Psoas muscle (tissue), 8 donors: ENCODE results near the gene NFE2L2. TPM values are rescaled to one million over a fixed set of nuclear protein-coding genes. Genes with fewer than 3 reads are reported as not detected.
"Not testable (repeated sequence)": the region's sequence is repeated elsewhere in the genome, so short reads cannot be mapped to it uniquely, and the experiment has no call there.

Experiments
- ATAC-seq, 4 donors: fragments of 200-7000 bp; cut with Tn5 transposase; one replicate each; pipeline ENCODE4 v1.9.1; 2020; ENCODE audit warnings: moderate library complexity in 3 of 4, mild to moderate bottlenecking in 2 of 4
- DNase-seq, 2 donors: peaks; one replicate each; pipeline ENCODE4 v3.0.0-alpha.2; 2020
- H3K27ac ChIP-seq: fragments of 200-600 bp; one replicate; pipeline ENCODE4 v1.8.0; 2022
- H3K27me3 ChIP-seq, 3 donors: fragments of 200-600 bp in 1 of 3; one replicate each; pipeline versions ENCODE4 v1.6.1 to v1.8.0; 2013 to 2022; ENCODE audit warnings: low read length in 2 of 3, mild to moderate bottlenecking in 2 of 3, moderate library complexity in 1 of 3; ENCODE audit not compliant: insufficient read depth in 3 of 3
- H3K36me3 ChIP-seq, 2 donors: fragments of 200-600 bp in 1 of 2; one replicate each; pipeline versions ENCODE4 v1.6.1 to v1.8.0; 2013 to 2022; ENCODE audit warnings: low read depth in 1 of 2, mild to moderate bottlenecking in 1 of 2, moderate library complexity in 1 of 2; ENCODE audit not compliant: insufficient read depth in 1 of 2
- H3K4me1 ChIP-seq: fragments of 200-600 bp; one replicate; pipeline ENCODE4 v1.8.0; 2022
- H3K4me3 ChIP-seq: fragments of 200-600 bp; one replicate; pipeline ENCODE4 v1.8.0; 2022; ENCODE audit warnings: mild to moderate bottlenecking
- H3K9me3 ChIP-seq: fragments of 200-600 bp; one replicate; pipeline ENCODE4 v1.8.0; 2022
- WGBS, 3 donors: extraction: QIAGEN DNeasy Blood & Tissue Kit; methylation state at CpG; one replicate each; pipeline versions ENCODE4 v1.1.6 to v1.1.7; 2013; 5-methylcytosine and 5-hydroxymethylcytosine counted together
- intact Hi-C, 2 donors: fragments of 100-400 bp; cut with DNase I; formaldehyde crosslinking; loops; one replicate each; pipeline versions ENCODE4 v1.11.0 to v1.14.2; 2022
- polyA plus RNA-seq, 3 donors: library from polyadenylated mRNA; stranded (reverse); fragments of 200-250 nt; gene quantifications; one replicate each; pipeline ENCODE4 v1.2.3, GENCODE V29; 2013
- total RNA-seq, 4 donors: library from RNA; stranded (reverse); fragmentation: NEBNext Ultra II Directional in 2 of 4; extraction: Animal tissue kit (Norgen Biotek cat#: 25700) in 2 of 4; gene quantifications; one replicate each; pipeline versions ENCODE4 v1.2.1 to v1.2.4, GENCODE V29; 2021 to 2023
- TF ChIP-seq, protein P1 (sequence below): fragments of 200-600 bp; IDR thresholded peaks from one replicate; pipeline ENCODE4 v1.8.0; 2022; ENCODE audit warnings: antibody characterized with exemption
- donor health status: healthy with polysubstance abuse.
- donor health status: DM: no; HTN: no; CAD: no; lungs with moderate emphysema.
- donor health status: Bipolar disorder and iron deficiency.
- donor health status: healthy.
- donor health status: DM: yes; HTN: yes; CAD: no.
- donor health status: DM: no; HTN: no; CAD: no.
- donor health status: DM: no; HTN: no; CAD: no.
- donor health status: DM: yes; HTN: yes; CAD: no.

The NFE2L2 gene
- total and polyA plus RNA-seq, 7 donors: 42.4 to 127 (median 56.6) TPM

GRCh38 chr2:177204417-177204816 is 60.1 kb downstream of the NFE2L2 start:
- 80 to 87% (median 86%) methylated on average over 3 of the region's 3 CpGs for WGBS, 3 donors
- TF ChIP-seq, protein P1, sequence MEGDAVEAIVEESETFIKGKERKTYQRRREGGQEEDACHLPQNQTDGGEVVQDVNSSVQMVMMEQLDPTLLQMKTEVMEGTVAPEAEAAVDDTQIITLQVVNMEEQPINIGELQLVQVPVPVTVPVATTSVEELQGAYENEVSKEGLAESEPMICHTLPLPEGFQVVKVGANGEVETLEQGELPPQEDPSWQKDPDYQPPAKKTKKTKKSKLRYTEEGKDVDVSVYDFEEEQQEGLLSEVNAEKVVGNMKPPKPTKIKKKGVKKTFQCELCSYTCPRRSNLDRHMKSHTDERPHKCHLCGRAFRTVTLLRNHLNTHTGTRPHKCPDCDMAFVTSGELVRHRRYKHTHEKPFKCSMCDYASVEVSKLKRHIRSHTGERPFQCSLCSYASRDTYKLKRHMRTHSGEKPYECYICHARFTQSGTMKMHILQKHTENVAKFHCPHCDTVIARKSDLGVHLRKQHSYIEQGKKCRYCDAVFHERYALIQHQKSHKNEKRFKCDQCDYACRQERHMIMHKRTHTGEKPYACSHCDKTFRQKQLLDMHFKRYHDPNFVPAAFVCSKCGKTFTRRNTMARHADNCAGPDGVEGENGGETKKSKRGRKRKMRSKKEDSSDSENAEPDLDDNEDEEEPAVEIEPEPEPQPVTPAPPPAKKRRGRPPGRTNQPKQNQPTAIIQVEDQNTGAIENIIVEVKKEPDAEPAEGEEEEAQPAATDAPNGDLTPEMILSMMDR: no peak
- ATAC-seq (no peak), DNase-seq (no peak)
- Histone ChIP-seq H3K36me3 (no peaks in the 10 kb centered on the region), H3K27me3 (no peaks in the 10 kb centered on the region), H3K27ac (no peak overlapping the region), H3K4me3 (no peak overlapping the region), H3K4me1 (no peaks in the 10 kb centered on the region), H3K9me3 (no peaks in the 10 kb centered on the region)
- intact Hi-C loops: loop anchor here in 1 of 2 donors (2.0 kb wide), 1 partner anchor 34 kb away; no protein-coding TSS in a partner anchor

DNA sequence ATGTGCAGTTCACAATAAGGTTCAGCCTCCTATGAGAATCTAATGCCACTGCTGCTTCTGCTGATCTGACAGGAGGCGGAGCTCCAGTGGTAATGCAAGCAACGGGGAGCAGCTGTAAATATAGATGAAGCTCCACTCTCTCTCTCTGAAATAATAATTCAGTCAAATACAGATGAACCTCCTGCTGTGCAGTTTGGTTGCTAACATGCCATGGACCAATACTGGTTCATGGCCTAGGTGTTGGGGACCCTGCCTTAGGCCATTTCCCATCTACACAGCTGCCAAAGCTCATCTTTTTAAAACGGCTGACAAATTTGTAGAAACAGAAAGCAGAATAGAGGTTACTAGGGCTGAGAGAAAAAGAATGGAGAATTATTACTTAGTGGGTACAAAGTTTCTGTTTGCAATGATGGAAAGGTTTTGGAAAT is 62.6 kb downstream of the NFE2L2 start:
- Histone ChIP-seq H3K4me1 (no peaks in the 10 kb centered on the region), H3K27ac (no peak overlapping the region), H3K9me3 (no peaks in the 10 kb centered on the region), H3K27me3 (no peaks in the 10 kb centered on the region), H3K4me3 (no peak overlapping the region), H3K36me3 (no peaks in the 10 kb centered on the region)
- ATAC-seq (no peak), DNase-seq (no peak)
- TF ChIP-seq, protein P1: no peak
- 54 to 67% (median 65%) methylated on average over 3 of the region's 3 CpGs for WGBS, 3 donors
- intact Hi-C loops: no loop called here

DNA sequence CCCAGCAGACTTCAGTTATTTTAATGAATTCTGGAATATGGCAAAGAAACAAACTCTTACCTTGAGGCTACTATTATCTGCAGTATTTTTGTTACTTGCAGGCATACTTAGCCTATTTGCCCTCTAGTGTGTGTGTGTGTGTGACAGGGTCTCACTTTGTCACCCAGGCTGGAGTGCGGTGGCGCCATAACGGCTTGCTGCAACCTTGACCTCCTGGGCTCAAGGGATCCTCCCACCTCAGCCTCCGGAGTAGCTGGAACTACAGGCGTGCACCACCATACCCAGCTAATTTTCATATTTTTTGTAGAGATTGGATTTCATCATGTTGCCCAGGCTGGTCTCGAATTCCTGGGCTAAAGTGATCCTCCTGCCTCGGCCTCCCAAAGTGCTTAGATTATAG is 64.1 kb downstream of the NFE2L2 start:
- DNase-seq, H3K4me1 ChIP-seq, H3K27me3 ChIP-seq, H3K27ac ChIP-seq, H3K4me3 ChIP-seq, intact Hi-C loops, H3K9me3 ChIP-seq, H3K36me3 ChIP-seq, ATAC-seq: not testable (repeated sequence)
- WGBS, 3 donors: 95 to 96% (median 95%) methylated on average over 7 of the region's 7 CpGs

DNA sequence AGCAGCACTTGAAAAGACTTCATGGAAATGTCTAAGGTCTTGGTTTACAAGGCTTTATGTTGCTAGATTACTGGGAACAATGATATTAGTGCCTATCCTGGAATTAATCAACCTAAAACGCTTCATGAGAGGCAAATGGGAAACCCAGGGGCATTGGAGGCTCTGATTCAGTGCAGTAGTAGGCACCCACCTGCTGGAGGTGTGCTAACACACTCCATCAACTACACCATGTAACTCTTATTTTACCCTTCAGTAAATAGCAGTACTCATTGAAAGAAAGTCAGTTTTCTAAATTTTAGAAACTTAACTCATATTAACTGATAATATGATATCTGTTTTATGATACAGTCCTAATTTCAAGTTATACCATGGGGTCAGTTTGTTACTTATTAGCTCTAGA is 69.3 kb downstream of the NFE2L2 start:
- H3K4me1 ChIP-seq: no peaks in the 10 kb centered on the region
- no peak overlapping the region for H3K27ac ChIP-seq
- H3K36me3 ChIP-seq: no peaks in the 10 kb centered on the region
- 62 to 81% (median 74%) methylated on average over 1 of the region's 1 CpG for WGBS, 3 donors
- no peak overlapping the region for H3K4me3 ChIP-seq
- TF ChIP-seq, protein P1: no peak
- no peaks in the 10 kb centered on the region for H3K9me3 ChIP-seq
- DNase-seq: no peak
- no peak for ATAC-seq
- H3K27me3 ChIP-seq: no peaks in the 10 kb centered on the region
- intact Hi-C loops: no loop called here

DNA sequence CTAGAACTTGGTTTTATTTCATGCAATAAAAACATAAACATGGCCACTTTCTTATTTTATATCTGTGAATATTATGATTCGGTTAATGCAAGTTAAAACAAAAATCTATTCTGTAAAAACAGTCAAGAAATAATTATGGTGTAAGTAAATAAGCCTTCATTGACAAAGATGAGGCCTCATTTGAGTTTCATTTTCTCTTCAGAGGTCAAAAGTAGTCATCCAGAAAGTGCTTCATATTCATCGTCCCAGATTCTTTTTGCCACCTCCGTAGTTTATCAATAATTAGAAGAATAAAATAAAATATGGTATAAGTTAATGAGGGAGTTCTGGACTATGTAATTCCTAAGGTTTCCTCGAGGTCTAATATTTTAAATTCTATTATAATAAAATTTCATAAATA is 71.3 kb downstream of the NFE2L2 start:
- no peaks in the 10 kb centered on the region for H3K36me3 ChIP-seq
- no peaks in the 10 kb centered on the region for H3K27me3 ChIP-seq
- ATAC-seq (no peak), DNase-seq (no peak)
- no peak overlapping the region for H3K27ac ChIP-seq
- 88 to 92% (median 89%) methylated on average over 4 of the region's 4 CpGs for WGBS, 3 donors
- H3K9me3 ChIP-seq: no peaks in the 10 kb centered on the region
- no peaks in the 10 kb centered on the region for H3K4me1 ChIP-seq
- intact Hi-C loops: no loop called here
- TF ChIP-seq, protein P1: no peak
- no peak overlapping the region for H3K4me3 ChIP-seq
